Upper lobe of left lung (tissue), 6 donors: ENCODE measurements around the gene SLC25A31. TPM values are rescaled to one million over a fixed set of nuclear protein-coding genes. Genes with fewer than 3 reads are reported as not detected.

Experiments used
- ATAC-seq, 2 donors: fragments of 200-7000 bp; cut with Tn5 transposase; one replicate each; pipeline ENCODE4 v1.9.1; 2022; ENCODE audit warnings: mild to moderate bottlenecking in 2 of 2, moderate library complexity in 2 of 2; ENCODE audit not compliant: low FRiP score in 2 of 2
- DNase-seq, 2 donors: peaks; one replicate each; pipeline ENCODE4 v3.0.0-alpha.2; 2019 to 2020
- H3K27ac ChIP-seq, 4 donors: fragments of 200-600 bp; sonication (generic); one replicate each; pipeline ENCODE4 v1.5.1; 2016 to 2019
- H3K27me3 ChIP-seq, 4 donors: fragments of 200-600 bp; sonication (generic); one replicate each; pipeline ENCODE4 v1.5.1; 2017 to 2019
- H3K36me3 ChIP-seq, 4 donors: fragments of 200-600 bp; sonication (generic); one replicate each; pipeline ENCODE4 v1.5.1; 2016 to 2019
- H3K4me1 ChIP-seq, 4 donors: fragments of 200-600 bp; sonication (generic); one replicate each; pipeline ENCODE4 v1.5.1; 2018 to 2019
- H3K4me3 ChIP-seq, 4 donors: fragments of 200-600 bp; sonication (generic); one replicate each; pipeline ENCODE4 v1.5.1; 2017 to 2019; ENCODE audit warnings: mild to moderate bottlenecking in 2 of 4, moderate library complexity in 1 of 4
- H3K9me3 ChIP-seq, 4 donors: fragments of 200-600 bp; sonication (generic); one replicate each; pipeline ENCODE4 v1.5.1; 2018 to 2019
- EP300 ChIP-seq, 4 donors: sonication (generic); formaldehyde crosslinking; IDR thresholded peaks; one replicate each; pipeline ENCODE4 v1.5.1; 2017; ENCODE audit warnings: antibody characterized with exemption in 4 of 4, control low read depth in 2 of 4
- POLR2A ChIP-seq, 4 donors: fragments of 450-650 bp; IDR thresholded peaks; one replicate each; pipeline ENCODE4 v1.5.1; 2016 to 2017; ENCODE audit warnings: antibody characterized with exemption in 4 of 4, mild to moderate bottlenecking in 2 of 4
- POLR2AphosphoS5 ChIP-seq, 2 donors: sonication (generic); formaldehyde crosslinking; IDR thresholded peaks; one replicate each; pipeline ENCODE4 v1.5.1; 2017; ENCODE audit warnings: antibody characterized with exemption in 2 of 2
- WGBS, 2 donors: methylation state at CpG; one replicate each; pipeline ENCODE4 v1.1.5; 2017 to 2018; 5-methylcytosine and 5-hydroxymethylcytosine counted together
- total RNA-seq, 6 donors: library from RNA; depleted of rRNA in 4 of 6; stranded (reverse); fragments of >200 nt in 4 of 6; gene quantifications; one replicate each; pipeline versions ENCODE4 v1.1.0 to v1.2.1, GENCODE V29; 2016 to 2021
- TF ChIP-seq, protein P1 (sequence below), 6 experiments: fragments of 450-650 bp in 4 of 6; fragments of 200-600 bp in 2 of 6; sonication (generic) in 2 of 6; IDR thresholded peaks; one replicate each; pipeline ENCODE4 v1.5.1; 2016 to 2019; ENCODE audit warnings: antibody characterized with exemption in 6 of 6
- donor health status: DM: no; HTN: no; CAD: no; lungs with moderate emphysema.
- donor health status: DM: no; HTN: yes; CAD: no; lungs with severe emphysema.

Gene SLC25A31
- total RNA-seq, 6 donors from 2014 or later, result not detected

DNA sequence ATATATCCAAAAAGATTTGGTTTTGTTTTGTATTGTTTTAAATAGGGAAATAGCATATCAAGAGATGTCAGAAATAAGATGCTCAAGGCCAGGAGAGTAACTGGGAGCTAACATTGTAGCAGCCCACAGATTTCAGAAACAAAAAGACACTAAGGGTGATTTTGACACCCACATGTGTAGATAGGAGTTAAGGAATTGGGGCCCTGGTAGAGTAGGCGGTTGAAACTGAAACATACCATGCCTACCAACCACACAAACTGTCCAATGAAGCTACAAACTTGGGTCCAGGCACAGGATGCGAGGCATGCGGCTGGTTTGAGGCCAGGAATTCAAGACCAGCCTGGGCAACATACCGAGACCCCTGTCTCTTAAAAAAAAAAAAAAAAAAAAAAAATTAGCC lies 45.6 kb downstream of the SLC25A31 start:
- 91 to 98% methylated on average over 4 of the region's 4 CpGs for WGBS, 2 donors
- Histone ChIP-seq H3K36me3 (no peaks in the 10 kb centered on the region), H3K9me3 (no peaks in the 10 kb centered on the region), H3K4me1 (no peaks in the 10 kb centered on the region), H3K27me3 (no peaks in the 10 kb centered on the region), H3K4me3 (no peak overlapping the region), H3K27ac (no peak overlapping the region)
- DNase-seq (no peak), ATAC-seq (no peak)
- TF ChIP-seq, protein P1, sequence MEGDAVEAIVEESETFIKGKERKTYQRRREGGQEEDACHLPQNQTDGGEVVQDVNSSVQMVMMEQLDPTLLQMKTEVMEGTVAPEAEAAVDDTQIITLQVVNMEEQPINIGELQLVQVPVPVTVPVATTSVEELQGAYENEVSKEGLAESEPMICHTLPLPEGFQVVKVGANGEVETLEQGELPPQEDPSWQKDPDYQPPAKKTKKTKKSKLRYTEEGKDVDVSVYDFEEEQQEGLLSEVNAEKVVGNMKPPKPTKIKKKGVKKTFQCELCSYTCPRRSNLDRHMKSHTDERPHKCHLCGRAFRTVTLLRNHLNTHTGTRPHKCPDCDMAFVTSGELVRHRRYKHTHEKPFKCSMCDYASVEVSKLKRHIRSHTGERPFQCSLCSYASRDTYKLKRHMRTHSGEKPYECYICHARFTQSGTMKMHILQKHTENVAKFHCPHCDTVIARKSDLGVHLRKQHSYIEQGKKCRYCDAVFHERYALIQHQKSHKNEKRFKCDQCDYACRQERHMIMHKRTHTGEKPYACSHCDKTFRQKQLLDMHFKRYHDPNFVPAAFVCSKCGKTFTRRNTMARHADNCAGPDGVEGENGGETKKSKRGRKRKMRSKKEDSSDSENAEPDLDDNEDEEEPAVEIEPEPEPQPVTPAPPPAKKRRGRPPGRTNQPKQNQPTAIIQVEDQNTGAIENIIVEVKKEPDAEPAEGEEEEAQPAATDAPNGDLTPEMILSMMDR (IDR thresholded peaks at IDR 0.05), result no peak
- TF ChIP-seq POLR2AphosphoS5 (IDR thresholded peaks at IDR 0.05), result no peak
- TF ChIP-seq POLR2A (IDR thresholded peaks at IDR 0.05), result no peak
- TF ChIP-seq EP300 (IDR thresholded peaks at IDR 0.05), result no peak

DNA sequence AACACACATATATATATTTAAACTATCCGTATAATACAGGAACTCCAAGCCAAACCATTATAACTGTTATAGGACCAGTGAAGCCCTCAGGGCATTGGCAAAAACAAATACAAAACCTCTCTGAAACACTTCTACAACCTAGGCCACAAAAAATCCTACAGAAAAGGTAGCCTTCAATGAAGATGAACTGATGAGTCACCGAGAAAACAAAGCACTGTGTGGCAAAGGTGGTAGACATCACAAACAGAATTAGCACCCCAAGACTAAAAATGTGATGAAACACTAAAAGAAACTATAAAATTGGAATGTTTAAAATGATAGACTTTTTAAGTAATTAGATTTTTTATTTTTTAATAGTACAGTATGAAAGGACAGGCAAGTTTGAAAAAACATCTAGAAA lies 46.4 kb downstream of the SLC25A31 start:
- H3K4me3 ChIP-seq, result no peak overlapping the region
- no peaks in the 10 kb centered on the region for H3K27me3 ChIP-seq
- TF ChIP-seq, protein P1 (IDR thresholded peaks at IDR 0.05), result no peak
- TF ChIP-seq POLR2AphosphoS5 (IDR thresholded peaks at IDR 0.05) (no peak), POLR2A (IDR thresholded peaks at IDR 0.05) (no peak), EP300 (IDR thresholded peaks at IDR 0.05) (no peak)
- no peaks in the 10 kb centered on the region for H3K9me3 ChIP-seq
- WGBS, 2 donors, result 83 to 89% methylated on average over 2 of the region's 2 CpGs
- peaks cover 0 to 6% (median 4%) of the 10 kb centered on the region in 4 donors for H3K4me1 ChIP-seq
- H3K27ac ChIP-seq, result no peak overlapping the region
- H3K36me3 ChIP-seq, result no peaks in the 10 kb centered on the region
- DNase-seq, result no peak
- no peak for ATAC-seq

DNA sequence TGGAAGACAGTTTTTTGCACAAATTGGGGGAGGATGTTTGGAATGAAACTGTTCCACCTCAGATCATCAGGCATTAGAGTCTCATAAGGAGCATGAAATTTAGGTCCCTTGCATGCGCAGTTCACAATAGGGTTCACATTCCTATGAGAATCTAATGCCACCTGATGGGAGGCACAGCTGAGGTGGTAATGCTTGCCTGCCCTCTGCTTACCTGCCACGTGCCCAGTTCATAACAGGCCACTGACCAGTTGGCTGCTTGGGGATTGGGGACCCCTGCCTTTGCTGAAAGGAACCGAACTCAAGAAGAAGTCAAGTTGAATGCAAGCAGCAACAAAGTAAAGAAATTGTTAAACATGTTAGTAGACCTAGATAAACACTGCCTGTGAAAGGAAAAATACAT lies 47.3 kb downstream of the SLC25A31 start:
- Histone ChIP-seq H3K4me3 (no peak overlapping the region), H3K27me3 (no peaks in the 10 kb centered on the region), H3K4me1 (peaks cover 0 to 12% (median 8%) of the 10 kb centered on the region in 4 donors), H3K9me3 (no peaks in the 10 kb centered on the region), H3K27ac (no peak overlapping the region), H3K36me3 (no peaks in the 10 kb centered on the region)
- ATAC-seq (no peak), DNase-seq (no peak)
- 78 to 83% methylated on average over 3 of the region's 3 CpGs for WGBS, 2 donors
- TF ChIP-seq POLR2AphosphoS5 (IDR thresholded peaks at IDR 0.05) (no peak), POLR2A (IDR thresholded peaks at IDR 0.05) (no peak), EP300 (IDR thresholded peaks at IDR 0.05) (no peak)
- TF ChIP-seq, protein P1 (IDR thresholded peaks at IDR 0.05), result no peak

DNA sequence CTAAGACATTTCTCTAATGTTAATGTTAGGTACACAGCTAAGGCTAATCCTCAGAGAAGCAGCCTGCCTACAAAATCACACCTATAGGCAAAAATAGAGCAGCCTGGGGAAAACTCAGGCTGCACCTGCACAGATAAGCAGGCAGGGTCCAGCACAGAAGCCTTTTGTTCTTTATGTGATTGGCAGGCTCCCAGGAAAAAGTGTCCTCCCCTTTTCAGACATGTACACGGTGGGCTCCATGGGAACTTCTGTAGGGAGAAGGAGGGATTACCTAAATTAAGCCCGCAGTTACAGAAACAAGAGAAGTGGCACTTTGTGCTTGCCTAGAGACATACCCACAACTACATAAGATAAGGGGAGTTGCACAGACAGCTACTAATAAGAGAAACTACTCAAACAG lies 47.9 kb downstream of the SLC25A31 start:
- TF ChIP-seq POLR2AphosphoS5 (IDR thresholded peaks at IDR 0.05), result no peak
- TF ChIP-seq EP300 (IDR thresholded peaks at IDR 0.05), result no peak
- TF ChIP-seq, protein P1 (IDR thresholded peaks at IDR 0.05), result no peak
- TF ChIP-seq POLR2A (IDR thresholded peaks at IDR 0.05), result no peak

DNA sequence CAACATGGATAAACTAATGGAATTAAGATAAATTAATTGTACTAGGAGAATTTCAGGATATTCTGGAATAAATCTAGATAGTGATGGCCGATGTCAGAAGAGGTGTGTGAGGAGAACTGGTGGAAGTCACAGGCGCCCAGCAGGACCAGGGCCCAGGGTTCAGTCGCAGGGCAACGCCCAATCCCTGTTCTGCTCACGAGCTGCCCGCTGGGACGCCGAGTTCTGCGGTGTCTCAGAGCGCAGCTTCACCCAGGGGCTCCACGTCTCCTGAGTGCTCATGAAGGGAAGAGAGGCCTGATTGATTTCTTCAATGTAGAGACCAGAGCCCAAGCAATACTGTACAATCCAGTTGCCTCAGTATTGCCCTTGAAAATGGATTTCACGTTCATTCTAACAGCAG lies 50.4 kb downstream of the SLC25A31 start:
- WGBS, 2 donors, result 95 to 97% methylated on average over 11 to 12 of the region's 12 CpGs
- H3K27ac ChIP-seq, result no peak overlapping the region
- no peaks in the 10 kb centered on the region for H3K9me3 ChIP-seq
- H3K4me3 ChIP-seq, result no peak overlapping the region
- ATAC-seq, result no peak
- peak in 1 of 2 donors; percentile 46 for DNase-seq
- no peaks in the 10 kb centered on the region for H3K36me3 ChIP-seq
- peaks cover 0 to 21% (median 11%) of the 10 kb centered on the region in 4 donors for H3K4me1 ChIP-seq
- H3K27me3 ChIP-seq, result no peaks in the 10 kb centered on the region
- no peak for TF ChIP-seq POLR2AphosphoS5 (IDR thresholded peaks at IDR 0.05)
- no peak for TF ChIP-seq EP300 (IDR thresholded peaks at IDR 0.05)
- TF ChIP-seq, protein P1 (IDR thresholded peaks at IDR 0.05), result no peak
- TF ChIP-seq POLR2A (IDR thresholded peaks at IDR 0.05), result no peak

More for the DNA sequence above, 47.9 kb downstream of the SLC25A31 start:
- DNase-seq (no peak), ATAC-seq (no peak)
- Histone ChIP-seq H3K4me1 (peaks cover 0 to 19% (median 10%) of the 10 kb centered on the region in 4 donors), H3K9me3 (no peaks in the 10 kb centered on the region), H3K27ac (no peak overlapping the region), H3K4me3 (no peak overlapping the region), H3K27me3 (no peaks in the 10 kb centered on the region), H3K36me3 (no peaks in the 10 kb centered on the region)
- WGBS, 2 donors, result 53 to 57% methylated on average over 2 of the region's 2 CpGs
